Sigmoid colon (tissue), 7 donors: ENCODE data around the gene FBXO42. TPM values are rescaled to one million over a fixed set of nuclear protein-coding genes. Genes with fewer than 3 reads are reported as not detected.

Experiments used
- DNase-seq: peaks from one replicate; pipeline ENCODE4 v3.0.0-alpha.2; 2019
- H3K27ac ChIP-seq, 4 donors: fragments of 200-600 bp; sonication (generic); one replicate each; pipeline ENCODE4 v1.5.1; 2016 to 2019; ENCODE audit warnings: mild to moderate bottlenecking in 1 of 4
- H3K27me3 ChIP-seq, 3 donors: fragments of 200-600 bp; sonication (generic); one replicate each; pipeline ENCODE4 v1.5.1; 2019; ENCODE audit warnings: mild to moderate bottlenecking in 1 of 3
- H3K36me3 ChIP-seq, 4 donors: fragments of 200-600 bp; sonication (generic); one replicate each; pipeline ENCODE4 v1.5.1; 2016 to 2019
- H3K4me1 ChIP-seq, 4 donors: fragments of 200-600 bp; sonication (generic); one replicate each; pipeline ENCODE4 v1.5.1; 2017 to 2019
- H3K4me3 ChIP-seq, 4 donors: fragments of 200-600 bp; sonication (generic); one replicate each; pipeline ENCODE4 v1.5.1; 2017 to 2019; ENCODE audit warnings: mild to moderate bottlenecking in 2 of 4, moderate library complexity in 1 of 4
- H3K9me3 ChIP-seq, 4 donors: fragments of 200-600 bp in 3 of 4; sonication (generic) in 3 of 4; one replicate each; pipeline versions ENCODE4 v1.5.1 to v1.6.1; 2013 to 2019
- EP300 ChIP-seq, 4 donors: sonication (generic); formaldehyde crosslinking; IDR thresholded peaks; one replicate each; pipeline ENCODE4 v1.6.1; 2017; ENCODE audit warnings: antibody characterized with exemption in 4 of 4
- POLR2A ChIP-seq, 2 donors: fragments of 450-650 bp; IDR thresholded peaks; one replicate each; pipeline ENCODE4 v1.6.1; 2016; ENCODE audit warnings: antibody characterized with exemption in 2 of 2, mild to moderate bottlenecking in 2 of 2, moderate library complexity in 2 of 2
- POLR2AphosphoS5 ChIP-seq, 4 donors: sonication (generic); formaldehyde crosslinking; IDR thresholded peaks; one replicate each; pipeline ENCODE4 v1.6.1; 2017; ENCODE audit warnings: antibody characterized with exemption in 4 of 4
- WGBS, 2 donors: extraction: QIAGEN DNeasy Blood & Tissue Kit; methylation state at CpG; one replicate each; pipeline ENCODE4 v1.1.7; 2013; 5-methylcytosine and 5-hydroxymethylcytosine counted together
- intact Hi-C: fragments of 100-400 bp; cut with DNase I; formaldehyde crosslinking; loops from one replicate; pipeline ENCODE4 v1.15.1; 2023
- polyA plus RNA-seq, 3 donors: library from polyadenylated mRNA; stranded (reverse); fragments of 200-250 nt; gene quantifications; one replicate each; pipeline ENCODE4 v1.2.3, GENCODE V29; 2013
- total RNA-seq, 4 donors: library from RNA; depleted of rRNA; stranded (reverse); fragments of >200 nt; gene quantifications; one replicate each; pipeline ENCODE4 v1.1.0, GENCODE V29; 2016
- TF ChIP-seq, protein P1 (sequence below), 4 experiments: fragments of 450-650 bp in 3 of 4; fragments of 200-600 bp in 1 of 4; IDR thresholded peaks; one replicate each; pipeline ENCODE4 v1.5.1; 2016 to 2019; ENCODE audit warnings: antibody characterized with exemption in 4 of 4, mild to moderate bottlenecking in 3 of 4, moderate library complexity in 2 of 4
- donor health status: healthy with polysubstance abuse.
- donor health status: Bipolar disorder and iron deficiency.
- donor health status: healthy.

The FBXO42 gene
- total and polyA plus RNA-seq, 7 donors, result 8.8 to 29.6 (median 16.6) TPM

GRCh38 chr1:16256478-16256877 lies 95.8 kb downstream of the FBXO42 start:
- intact Hi-C loops, result no loop called here
- TF ChIP-seq POLR2A (IDR thresholded peaks at IDR 0.05), result no peak
- TF ChIP-seq, protein P1, sequence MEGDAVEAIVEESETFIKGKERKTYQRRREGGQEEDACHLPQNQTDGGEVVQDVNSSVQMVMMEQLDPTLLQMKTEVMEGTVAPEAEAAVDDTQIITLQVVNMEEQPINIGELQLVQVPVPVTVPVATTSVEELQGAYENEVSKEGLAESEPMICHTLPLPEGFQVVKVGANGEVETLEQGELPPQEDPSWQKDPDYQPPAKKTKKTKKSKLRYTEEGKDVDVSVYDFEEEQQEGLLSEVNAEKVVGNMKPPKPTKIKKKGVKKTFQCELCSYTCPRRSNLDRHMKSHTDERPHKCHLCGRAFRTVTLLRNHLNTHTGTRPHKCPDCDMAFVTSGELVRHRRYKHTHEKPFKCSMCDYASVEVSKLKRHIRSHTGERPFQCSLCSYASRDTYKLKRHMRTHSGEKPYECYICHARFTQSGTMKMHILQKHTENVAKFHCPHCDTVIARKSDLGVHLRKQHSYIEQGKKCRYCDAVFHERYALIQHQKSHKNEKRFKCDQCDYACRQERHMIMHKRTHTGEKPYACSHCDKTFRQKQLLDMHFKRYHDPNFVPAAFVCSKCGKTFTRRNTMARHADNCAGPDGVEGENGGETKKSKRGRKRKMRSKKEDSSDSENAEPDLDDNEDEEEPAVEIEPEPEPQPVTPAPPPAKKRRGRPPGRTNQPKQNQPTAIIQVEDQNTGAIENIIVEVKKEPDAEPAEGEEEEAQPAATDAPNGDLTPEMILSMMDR (IDR thresholded peaks at IDR 0.05), result no peak
- TF ChIP-seq EP300 (IDR thresholded peaks at IDR 0.05), result no peak
- TF ChIP-seq POLR2AphosphoS5 (IDR thresholded peaks at IDR 0.05), result no peak
- Histone ChIP-seq H3K9me3 (no peaks in the 10 kb centered on the region), H3K27me3 (no peaks in the 10 kb centered on the region), H3K27ac (no peak overlapping the region), H3K4me3 (no peak overlapping the region), H3K36me3 (peaks cover 0 to 47% (median 13%) of the 10 kb centered on the region in 4 donors), H3K4me1 (peaks cover 0 to 13% (median 5%) of the 10 kb centered on the region in 4 donors)
- 92 to 93% methylated on average over 4 of the region's 4 CpGs for WGBS, 2 donors
- no peak for DNase-seq

GRCh38 chr1:16254263-16254928 lies 97.9 kb downstream of the FBXO42 start:
- H3K4me3 ChIP-seq, result no peak overlapping the region
- peaks cover 0 to 60% (median 13%) of the 10 kb centered on the region in 4 donors for H3K36me3 ChIP-seq
- no peaks in the 10 kb centered on the region for H3K9me3 ChIP-seq
- WGBS, 2 donors, result 86 to 88% methylated on average over 4 of the region's 4 CpGs
- H3K27me3 ChIP-seq, result no peaks in the 10 kb centered on the region
- DNase-seq, result no peak
- H3K4me1 ChIP-seq, result peaks cover 0 to 17% (median 16%) of the 10 kb centered on the region in 4 donors
- TF ChIP-seq POLR2AphosphoS5 (IDR thresholded peaks at IDR 0.05), result no peak
- no peak for TF ChIP-seq EP300 (IDR thresholded peaks at IDR 0.05)
- TF ChIP-seq, protein P1 (IDR thresholded peaks at IDR 0.05), result no peak
- no peak for TF ChIP-seq POLR2A (IDR thresholded peaks at IDR 0.05)
- H3K27ac ChIP-seq, result peak overlapping the region in 1 of 4 donors; percentile 6
- intact Hi-C loops, result no loop called here

DNA sequence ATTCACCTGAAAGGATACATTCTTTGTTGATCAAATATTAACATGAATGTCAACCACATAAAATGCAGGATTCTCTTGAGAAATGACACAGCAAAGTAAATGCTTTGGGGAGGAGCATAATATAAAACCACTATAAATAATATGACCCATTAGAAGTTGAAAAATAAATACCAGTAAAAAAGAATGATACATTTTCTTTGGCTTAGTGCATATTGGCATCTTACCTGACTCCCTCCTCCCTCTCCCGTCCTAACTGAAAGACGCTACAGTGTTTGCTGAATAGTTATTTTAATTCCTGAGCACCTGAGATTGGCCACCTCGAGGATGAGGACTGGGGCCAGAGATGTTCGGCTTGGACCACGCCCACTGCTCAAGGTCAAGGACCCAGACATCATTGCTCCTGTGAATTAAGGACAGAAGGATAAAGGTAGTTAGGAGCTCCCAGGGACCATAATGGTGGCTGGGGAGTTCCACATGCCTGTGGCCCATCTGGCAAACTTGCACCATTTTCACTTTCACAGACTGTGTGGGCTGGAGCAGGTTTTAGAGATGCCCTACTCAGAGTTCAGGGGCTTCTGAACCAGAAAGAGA lies 98.9 kb downstream of the FBXO42 start:
- intact Hi-C loops, result no loop called here
- no peak overlapping the region for H3K27ac ChIP-seq
- DNase-seq, result no peak

GRCh38 chr1:16252912-16253311 lies 99.4 kb downstream of the FBXO42 start:
- H3K36me3 ChIP-seq, result peaks cover 0 to 60% (median 13%) of the 10 kb centered on the region in 4 donors
- 86 to 93% methylated on average over 2 of the region's 2 CpGs for WGBS, 2 donors
- intact Hi-C loops, result no loop called here
- H3K4me3 ChIP-seq, result no peak overlapping the region
- no peak overlapping the region for H3K27ac ChIP-seq
- TF ChIP-seq, protein P1 (IDR thresholded peaks at IDR 0.05), result no peak
- TF ChIP-seq POLR2AphosphoS5 (IDR thresholded peaks at IDR 0.05) (no peak), EP300 (IDR thresholded peaks at IDR 0.05) (no peak)
- H3K4me1 ChIP-seq, result peaks cover 0 to 32% (median 31%) of the 10 kb centered on the region in 4 donors
- H3K9me3 ChIP-seq, result no peaks in the 10 kb centered on the region
- no peak for DNase-seq
- H3K27me3 ChIP-seq, result no peaks in the 10 kb centered on the region

More for the DNA sequence above, 98.9 kb downstream of the FBXO42 start:
- WGBS, 2 donors, result 67 to 87% methylated on average over 5 of the region's 5 CpGs
- Histone ChIP-seq H3K27me3 (no peaks in the 10 kb centered on the region), H3K4me3 (no peak overlapping the region), H3K4me1 (peaks cover 0 to 27% (median 26%) of the 10 kb centered on the region in 4 donors), H3K36me3 (peaks cover 0 to 60% (median 13%) of the 10 kb centered on the region in 4 donors), H3K9me3 (no peaks in the 10 kb centered on the region)
- TF ChIP-seq, protein P1 (IDR thresholded peaks at IDR 0.05), result no peak
- TF ChIP-seq EP300 (IDR thresholded peaks at IDR 0.05) (no peak), POLR2A (IDR thresholded peaks at IDR 0.05) (no peak), POLR2AphosphoS5 (IDR thresholded peaks at IDR 0.05) (no peak)
